ENCODE results near the gene KIT.

Gene KIT

DNA sequence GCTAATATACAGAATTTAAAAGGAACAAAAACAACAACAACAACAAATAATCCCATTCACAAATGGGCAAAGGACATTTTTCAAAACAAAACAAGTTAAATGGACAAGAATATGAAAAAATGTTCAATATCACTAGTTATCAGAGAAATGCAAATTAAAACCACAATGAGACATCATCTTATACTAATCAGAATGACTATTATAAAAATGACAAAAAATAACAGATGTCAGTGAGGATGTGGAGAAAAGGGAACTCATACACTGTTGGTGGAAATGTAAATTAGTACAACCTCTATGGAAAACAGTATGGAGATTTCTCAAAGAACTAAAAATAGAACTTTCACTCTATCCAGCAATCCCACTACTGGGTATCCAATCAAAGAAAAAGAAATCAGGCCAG is 92.6 kb downstream of the KIT start:
- no peak for DNase-seq

DNA sequence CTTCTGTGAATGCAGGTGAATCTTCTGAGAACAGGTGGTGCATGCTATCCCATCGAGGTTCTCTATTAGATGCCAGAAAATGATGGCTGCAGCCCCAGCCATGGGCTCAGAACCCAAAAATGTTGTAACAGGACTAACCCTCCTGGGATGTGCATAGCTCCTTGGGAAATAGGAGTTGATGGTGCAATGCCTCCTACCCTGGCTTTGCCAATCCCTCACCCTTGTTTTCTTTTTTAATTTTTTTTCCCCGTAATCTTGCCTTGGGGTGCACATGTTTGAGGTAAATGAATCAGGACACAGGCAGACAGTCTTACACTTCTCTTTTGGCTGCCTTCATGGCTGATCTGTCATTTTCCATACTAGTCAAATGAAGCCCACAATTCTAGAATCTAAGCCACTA is 96.6 kb downstream of the KIT start:
- DNase-seq, result no peak

DNA sequence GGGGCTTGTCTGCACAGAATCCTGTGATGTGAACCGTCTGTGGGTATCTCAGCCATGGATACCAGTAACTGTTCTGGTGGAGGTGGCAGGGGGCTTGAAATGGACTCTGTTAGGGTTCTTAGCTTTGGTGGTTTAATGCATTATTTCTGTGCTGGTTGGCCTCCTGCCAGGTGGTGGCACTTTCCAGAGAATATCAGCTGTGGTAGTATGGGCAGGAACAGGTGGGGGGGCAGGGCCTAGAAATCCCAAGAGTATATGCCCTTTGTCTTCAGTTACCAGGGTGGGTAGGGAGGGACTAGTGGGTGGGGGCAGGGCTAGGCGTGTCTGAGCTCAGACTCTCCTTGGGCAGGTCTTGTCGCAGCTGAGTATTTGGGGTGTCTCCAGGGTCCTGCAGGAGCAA is 106.7 kb downstream of the KIT start:
- no peak for DNase-seq

- no peak for DNase-seq
Measured at GRCh38 chr4:54767376-54767775, 109.6 kb downstream of the KIT start.

- no peak for DNase-seq
Measured at GRCh38 chr4:54773022-54773421, 115.3 kb downstream of the KIT start.

DNA sequence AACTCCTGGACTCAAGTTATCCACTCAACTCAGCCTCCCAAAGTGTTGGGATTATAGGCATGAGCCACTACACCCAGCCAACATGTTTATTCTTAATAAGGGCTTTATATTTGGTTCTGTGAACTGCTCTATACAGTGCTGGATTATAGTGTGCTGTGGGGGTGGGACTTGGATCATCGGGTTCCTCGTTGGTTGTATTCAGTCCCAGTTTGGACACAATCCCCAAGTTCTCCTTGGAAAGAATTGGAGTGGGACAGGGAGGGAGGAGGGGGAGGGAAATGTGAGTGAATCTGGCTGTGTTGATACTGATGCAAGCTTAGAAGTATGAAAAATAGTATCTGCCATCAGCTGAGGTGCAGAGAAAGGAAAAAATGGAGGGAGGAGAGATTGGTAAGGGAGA is 121.3 kb downstream of the KIT start:
- no peak for DNase-seq

- DNase-seq, result no peak
Measured at GRCh38 chr4:54779476-54780148, 121.9 kb downstream of the KIT start.

DNA sequence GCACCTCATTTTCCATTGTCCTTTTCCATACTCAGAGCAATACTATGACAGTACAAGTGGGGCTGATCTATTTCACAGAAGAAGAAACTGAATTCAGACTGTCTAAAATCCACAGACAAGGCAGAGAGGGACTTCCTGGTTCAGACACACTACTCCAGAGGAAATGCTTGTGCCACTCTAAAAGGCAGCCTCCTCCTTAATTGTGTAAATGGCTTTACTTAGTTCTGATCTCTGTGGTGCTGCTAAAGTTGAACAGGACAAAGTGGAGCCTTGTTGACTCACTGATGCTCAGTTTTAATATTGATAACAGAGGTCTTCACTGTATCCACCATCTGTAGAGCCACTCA is 122.4 kb downstream of the KIT start:
- no peak for DNase-seq

DNA sequence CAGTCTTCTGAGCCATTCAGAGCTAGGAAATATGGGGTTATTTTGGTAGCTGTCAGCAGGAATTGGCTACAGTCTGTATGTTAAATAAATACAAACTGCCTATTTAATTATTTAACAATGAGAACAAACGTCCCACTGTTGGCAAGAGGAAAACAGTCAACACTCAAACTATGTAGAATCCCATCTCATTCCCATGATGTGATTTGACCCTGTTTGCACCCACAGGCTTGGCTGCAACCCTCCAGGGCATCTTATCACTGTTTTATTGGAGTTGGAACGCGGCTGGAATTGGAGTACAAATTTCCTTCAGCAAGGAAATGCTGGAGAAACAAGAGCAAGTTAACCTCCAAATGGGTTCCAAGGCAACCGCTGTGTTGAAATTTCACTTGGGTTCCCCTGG is 124.0 kb downstream of the KIT start:
- no peak for DNase-seq

DNA sequence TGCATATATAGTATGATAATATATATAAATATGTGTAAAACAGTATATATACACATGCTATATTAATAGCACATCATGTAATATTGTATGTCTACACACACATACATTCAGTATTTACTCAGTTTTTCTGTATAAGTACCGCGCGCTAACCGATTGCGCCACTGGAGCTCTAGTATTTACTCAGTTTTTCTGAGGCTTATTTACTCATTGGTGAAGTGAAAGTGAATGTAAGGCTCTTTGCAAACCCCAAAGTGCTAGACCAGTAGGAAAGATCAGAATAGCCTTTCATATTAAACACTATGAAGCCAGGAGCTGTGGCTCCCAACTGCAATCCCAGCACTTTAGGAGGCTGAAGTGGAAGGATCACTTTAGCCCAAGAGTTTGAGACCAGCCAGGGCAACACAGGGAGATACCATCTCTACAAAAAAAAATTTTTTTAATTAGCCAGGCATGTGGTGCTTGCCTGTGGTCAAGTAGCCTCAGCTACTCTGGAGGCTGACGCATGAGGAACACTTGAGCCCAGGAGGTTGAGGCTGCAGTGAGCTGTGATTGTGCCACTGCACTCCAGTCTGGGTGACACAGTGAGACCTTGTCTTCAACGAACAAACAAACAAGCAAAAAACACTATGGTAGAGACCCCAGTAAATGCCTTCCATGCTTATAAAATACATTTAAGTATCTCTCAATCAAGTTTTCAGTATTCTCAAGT is 125.8 kb downstream of the KIT start:
- DNase-seq, result no peak

DNA sequence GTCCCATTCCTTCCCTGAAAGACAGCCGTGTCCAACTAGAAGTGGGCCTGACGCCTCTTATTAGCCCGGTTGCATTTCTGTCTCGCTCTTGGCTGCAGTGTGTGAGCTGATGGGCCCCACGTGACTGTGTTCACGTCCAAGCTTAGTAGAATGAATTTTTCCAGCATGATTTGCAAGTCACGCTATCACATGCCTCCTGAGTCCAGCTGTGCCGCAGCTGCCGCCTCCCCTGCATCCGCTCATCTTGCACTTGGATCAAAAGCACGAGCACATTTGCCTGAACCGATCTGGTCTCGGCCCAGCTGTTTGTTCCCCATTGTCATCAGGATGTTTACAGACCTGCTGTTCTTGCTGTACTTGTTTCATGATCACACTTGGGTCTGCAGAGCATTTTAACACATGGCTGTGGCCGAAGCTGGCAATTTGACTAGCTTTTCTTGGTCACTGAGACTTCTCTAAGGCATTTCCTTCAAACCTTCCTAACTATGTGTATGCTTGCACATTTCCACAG is 126.5 kb downstream of the KIT start:
- DNase-seq, result peak; percentile 19

All from hematopoietic multipotent progenitor cell treated with erythropoietin and hydrocortisone succinate and interleukin-3 and kit ligand, for 8 days (in vitro differentiated cells).